NCI-H146 treated with DMSO at 0.1 percent for 48 hours (cell line): ENCODE measurements around the gene RAPGEF5.

Experiments used
- DNase-seq: peaks from one replicate; lab custom pipeline; 2025; ENCODE audit not compliant: unreplicated experiment; lab: John Stamatoyannopoulos, UW

RAPGEF5 gene

DNA sequence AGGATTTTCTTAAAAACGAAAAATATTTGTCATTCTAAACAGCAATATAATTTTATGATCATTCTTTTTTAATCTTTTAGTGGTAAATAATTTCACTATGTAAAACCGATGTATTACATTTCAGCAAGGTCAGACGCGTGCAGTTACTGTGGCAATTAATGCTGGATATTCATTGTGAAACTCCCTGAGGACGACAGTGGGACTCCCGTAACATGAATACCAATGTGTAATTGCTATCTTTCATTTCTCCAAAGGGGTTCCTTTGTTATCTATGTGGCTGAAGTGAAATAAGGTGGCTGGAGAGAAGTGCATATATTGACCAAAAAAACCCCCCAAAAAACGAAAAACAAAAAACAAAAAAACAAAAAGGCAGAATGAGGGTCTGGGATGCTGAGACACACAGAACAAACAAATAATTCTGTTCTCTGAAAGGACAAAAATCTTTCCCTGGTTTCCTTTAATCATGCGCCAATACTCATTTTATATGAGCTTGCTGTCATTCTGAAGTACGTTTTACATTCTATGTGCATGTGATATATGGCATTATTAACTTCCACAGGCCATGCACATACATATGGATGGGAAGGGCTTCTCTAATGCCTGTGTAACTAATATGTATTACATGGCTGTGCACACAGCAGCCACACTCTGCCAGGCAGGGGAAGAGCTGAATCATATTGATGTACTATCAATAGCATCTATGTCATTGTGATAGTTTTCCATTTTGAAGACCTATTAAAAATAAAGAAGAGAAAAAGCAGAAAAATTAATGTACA lies 161.4 kb downstream of the RAPGEF5 start:
- DNase-seq = peak; percentile 44

DNA sequence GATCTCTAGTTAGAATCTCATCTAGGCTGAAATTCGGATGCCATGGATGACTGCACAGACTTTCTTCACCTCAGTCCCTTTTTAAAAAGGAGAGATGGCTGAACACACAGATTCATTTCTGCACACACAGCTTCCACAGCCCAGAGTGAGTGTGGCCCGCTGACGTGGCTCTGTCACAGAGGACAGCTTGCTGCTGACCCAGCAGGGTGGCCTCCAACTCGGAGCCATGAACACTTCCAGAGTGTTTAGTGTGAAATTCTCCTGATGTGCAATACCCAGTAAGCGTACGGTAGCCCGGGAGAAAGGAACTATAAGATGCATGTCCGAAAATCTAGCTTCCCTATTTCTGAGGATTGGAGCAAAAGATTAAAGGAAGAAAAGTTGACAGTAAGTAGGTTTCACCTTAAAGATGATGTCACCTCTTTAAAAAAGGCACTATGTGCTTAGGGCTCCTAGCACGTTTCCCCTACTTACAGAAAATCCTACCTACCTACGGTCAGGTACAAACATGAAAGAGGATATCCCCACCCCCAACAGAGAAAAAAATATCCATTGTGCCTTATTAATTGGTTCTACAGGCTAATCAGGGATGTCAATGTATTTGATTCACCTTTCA lies 162.2 kb downstream of the RAPGEF5 start:
- peak; percentile 44 for DNase-seq

DNA sequence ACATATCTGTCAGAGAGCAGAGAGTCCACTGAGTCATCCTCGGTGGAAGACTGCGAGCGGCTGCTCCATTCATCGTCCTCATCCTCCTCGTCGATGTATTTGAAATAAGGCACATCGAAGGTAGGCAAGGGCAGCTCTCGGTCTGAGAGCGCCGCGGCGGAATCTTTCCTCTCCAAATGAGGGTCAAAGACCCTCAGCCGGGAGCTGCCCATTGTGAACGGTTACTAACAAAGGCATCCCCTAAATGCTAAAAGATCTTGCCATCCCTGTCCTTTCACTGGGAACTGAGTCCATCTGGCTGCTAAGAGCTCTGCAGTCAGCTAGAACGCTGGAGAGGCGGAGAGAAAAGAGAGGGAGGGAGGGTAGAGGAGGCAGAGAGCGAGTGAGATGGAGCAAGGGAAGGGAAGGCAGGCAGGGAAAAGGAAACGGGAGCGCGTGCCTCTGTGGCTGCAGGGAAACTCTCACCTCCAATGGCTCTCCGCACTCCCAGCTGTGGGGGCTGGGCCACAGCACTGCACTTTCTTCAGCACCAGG lies 163.4 kb downstream of the RAPGEF5 start:
- DNase-seq = peak; percentile 38

DNA sequence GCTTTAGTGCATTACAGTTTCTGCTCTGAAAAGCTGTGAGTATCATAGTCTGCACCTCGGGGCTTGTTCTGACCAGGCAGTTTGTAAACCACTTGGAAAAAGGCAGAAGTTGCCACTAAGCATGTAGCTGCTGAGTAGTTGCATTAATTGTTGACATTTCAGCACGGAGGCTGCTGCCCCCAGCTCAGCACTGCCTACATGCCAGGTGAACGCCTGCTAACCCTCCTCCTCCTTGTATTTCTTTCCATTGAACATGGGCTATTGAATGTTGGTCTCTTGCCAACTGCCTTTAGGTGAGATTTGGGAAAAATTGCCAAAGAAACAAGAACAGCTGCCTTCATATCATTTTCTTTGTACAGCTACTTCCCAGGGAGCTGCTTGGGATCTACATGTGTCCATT lies 164.2 kb downstream of the RAPGEF5 start:
- peak; percentile 54 for DNase-seq

DNA sequence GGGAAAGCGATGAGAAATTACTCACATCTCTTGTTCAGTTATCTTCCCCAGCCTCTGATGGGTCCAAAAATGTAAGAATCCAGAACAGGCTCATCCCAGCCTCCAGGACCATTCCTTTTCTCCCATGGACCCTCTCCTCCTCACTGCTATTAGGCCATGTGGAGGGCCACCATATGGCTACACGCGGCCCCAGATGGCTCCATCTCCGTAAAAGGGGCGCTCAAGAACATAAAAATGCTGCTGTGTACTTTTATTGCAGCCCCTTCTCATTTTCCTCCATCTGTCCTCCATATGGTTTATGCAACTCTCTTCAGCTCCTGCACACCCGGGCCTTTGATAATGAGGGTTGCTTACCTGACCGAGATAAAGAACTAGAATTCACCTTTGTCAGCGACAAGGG lies 166.2 kb downstream of the RAPGEF5 start:
- DNase-seq = no peak

DNA sequence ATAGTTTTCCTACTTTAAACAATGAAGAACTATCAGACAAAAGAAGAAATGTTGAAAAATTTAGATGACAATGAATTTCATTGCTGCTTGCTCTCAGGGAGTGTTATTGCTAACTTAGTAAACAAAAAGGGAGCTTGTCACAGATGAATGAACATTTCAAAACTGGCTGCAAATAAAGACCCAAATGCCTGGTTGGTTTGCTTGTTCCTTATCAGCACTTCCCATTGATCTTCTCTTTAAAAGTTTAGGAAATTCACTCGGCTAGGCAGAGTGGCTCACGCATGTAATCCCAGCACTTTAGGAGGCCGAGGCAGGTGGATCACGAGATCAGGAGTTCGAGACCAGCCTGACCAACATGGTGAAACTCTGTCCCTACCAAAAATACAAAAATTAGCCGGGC lies 167.2 kb downstream of the RAPGEF5 start:
- DNase-seq = no peak

DNA sequence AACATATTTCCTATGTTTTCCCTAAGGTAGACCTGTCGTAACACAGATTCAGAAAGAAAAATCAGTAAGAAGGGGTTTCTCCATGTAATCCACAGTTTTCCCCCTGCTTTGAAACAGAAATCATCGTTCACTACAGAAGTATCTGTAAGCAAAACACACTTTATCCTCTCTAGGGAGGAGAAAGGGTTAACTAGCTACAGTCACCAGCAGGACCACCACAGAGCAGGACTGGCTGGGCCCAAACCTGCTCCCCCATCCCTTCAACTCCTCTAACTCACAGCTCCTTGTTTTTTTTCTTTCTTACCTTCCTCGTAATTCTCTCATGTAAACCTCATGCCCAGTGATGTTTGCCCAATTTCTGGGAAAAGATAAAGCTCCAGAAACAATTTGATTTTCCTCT lies 167.7 kb downstream of the RAPGEF5 start:
- DNase-seq = no peak

DNA sequence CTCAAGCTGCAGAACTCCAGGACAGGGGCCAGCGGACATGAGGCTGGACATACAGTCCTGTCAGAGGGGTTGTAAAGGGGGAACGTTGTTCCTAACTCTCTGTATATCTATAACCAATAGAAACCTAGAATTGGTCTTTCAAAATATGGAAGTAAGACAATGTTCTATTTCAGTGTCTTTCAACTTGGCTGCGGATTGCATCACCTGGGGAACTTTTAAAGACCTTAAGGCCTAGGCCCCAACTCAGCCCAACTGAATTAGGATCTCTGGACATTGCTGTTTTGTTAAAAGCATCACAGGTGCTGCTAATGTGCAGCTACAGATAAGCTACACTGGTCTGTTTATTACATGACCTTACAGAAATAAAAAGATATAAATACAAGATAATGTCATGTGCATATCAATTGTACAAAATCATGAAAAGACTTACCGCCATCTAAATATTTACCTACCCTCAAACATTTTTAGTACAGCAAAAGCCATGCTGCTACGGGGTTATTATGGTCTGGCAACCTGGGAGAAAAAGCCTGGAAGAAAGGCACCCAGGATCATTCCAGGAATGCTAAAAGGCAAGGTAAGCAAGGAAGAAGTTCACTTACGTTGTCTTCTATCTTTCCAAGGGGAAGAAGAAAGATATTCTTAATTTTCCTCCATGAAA lies 169.1 kb downstream of the RAPGEF5 start:
- no peak for DNase-seq

DNA sequence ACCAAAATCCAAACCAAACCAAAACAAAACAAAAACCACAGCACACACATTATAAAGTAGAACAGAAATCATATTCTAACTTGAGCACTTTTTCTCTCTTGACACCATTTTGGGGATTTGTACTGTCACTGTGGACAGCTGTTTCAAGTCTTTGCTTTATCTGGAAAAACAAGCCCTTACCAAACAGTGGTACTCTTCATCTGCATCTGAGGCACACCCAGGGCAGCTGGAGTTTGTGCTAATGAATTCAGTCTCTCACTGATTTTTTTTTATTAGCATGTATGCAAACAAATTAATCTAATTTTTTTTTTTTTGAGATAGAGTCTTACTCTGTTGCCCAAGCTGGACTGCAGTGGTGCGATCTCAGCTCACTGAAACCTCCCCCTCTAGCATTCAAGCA lies 171.4 kb downstream of the RAPGEF5 start:
- DNase-seq = peak; percentile 11

DNA sequence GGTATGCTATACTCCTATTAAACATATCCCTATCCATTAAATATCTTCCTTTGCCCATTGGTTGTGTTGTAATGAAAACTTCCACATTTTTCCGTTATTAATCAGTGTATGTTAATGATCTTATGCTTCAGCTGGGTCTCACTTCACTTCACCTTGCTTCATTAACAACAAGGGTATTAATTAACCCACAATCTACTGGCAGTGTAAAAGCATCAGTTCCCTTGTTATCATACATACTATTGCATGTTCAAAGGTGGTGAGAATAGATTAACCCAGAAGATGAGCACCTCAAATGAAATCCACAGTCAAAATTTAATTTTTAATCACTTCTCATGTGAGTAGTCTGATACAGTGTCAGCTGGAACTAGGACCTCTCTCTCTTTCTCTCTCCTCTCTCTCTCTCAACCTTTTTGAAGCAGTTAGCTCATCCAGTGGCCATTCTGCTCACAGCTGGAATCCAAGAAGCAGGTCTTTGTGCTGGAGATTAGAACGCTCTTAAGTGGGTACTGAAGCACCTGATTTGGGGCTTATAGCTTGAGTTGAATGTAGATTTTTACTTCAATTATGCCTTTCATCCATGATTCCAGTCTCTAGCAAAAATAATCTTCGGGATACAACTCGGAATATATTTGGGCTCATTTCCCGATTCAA lies 172.3 kb downstream of the RAPGEF5 start:
- DNase-seq = peak; percentile 36

DNA sequence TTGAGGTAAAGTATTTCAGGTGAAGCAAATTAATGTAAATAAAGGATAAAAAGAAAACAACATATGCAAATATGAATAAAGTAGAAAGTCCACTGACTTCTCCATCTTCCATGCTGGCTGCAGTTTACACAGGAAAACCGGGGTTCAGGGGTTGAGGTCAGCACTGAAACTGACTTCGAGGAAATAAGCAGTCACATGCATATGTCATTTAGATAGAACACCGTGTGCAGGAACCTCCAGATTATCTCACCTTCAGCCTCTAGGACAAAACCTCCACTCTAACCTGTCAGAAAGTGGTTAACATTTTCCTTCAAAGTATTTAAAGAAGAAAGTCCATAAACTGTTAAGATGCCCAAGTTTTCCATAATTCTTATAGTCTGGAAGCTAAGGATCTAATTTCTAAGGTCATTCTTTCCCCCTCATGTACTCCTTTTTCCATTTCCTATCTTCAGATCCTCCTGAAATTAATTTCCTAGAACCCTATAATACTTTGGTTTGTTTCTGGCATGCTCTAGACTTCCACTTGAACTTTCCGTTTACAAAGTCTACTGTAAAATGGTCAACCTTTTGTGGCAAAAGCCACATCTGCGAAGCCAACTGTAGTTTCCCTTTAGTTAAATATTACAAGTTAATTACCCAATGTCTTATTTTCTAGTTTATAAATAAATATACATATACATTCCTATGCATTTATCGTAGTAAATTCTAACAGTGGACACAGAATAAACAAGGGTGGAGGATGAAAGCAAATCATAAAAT lies 173.3 kb downstream of the RAPGEF5 start:
- DNase-seq = no peak

DNA sequence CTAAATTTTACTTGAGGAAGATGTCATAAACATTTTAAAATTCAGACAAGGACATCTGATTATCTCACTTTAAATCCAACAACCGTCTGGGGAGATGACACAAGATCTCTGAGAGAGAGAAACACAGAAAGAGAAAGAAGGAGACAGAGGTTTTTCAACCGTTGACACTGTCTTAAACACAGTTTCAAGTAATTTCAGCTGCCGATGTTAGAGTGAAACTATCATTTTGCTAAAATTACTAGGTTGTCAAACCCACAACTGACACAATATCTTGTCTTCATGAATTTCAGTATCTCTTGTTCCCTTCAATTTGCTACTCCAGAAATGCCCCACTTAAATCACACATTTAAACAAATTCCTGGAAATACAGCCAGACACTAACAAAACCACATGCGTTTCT lies 174.8 kb downstream of the RAPGEF5 start:
- no peak for DNase-seq

DNA sequence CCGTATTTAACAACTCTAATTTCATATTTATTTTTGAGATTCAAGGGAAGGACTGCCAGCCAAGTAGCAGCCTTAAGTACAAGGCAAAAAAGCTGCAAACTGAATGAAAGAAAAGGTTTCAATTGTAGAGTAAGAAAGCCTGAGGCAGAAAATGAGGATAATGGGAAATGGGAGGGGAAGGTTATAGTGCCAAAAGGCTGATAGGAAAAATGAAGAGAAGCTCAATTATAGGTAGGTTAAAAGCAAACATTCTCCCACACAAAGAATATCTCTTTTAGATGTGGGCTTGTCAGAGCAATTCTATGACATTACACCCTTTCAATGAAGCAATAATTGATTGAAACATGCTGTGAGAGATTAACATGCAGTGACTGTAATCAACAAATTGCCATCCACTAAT lies 175.3 kb downstream of the RAPGEF5 start:
- DNase-seq = peak; percentile 97

DNA sequence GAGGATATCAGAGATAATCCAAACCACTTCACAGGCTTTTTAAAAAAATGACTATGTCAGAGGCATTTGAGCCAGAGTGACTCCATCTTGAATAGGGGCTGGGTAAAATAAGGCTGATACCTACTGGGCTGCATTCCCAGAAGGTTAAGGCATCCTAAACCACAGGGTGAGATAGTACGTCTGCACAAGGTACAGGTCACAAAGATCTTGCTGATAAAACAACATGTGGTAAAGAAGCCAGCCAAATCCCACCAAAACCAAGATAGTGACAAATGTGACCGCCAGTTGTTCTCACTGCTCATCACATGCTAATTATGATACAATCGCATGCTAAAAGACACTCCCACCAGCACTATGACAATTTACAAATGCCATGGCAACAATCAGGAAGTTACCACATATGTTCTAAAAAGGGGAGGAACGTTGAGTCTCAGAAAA lies 177.5 kb downstream of the RAPGEF5 start:
- no peak for DNase-seq

DNA sequence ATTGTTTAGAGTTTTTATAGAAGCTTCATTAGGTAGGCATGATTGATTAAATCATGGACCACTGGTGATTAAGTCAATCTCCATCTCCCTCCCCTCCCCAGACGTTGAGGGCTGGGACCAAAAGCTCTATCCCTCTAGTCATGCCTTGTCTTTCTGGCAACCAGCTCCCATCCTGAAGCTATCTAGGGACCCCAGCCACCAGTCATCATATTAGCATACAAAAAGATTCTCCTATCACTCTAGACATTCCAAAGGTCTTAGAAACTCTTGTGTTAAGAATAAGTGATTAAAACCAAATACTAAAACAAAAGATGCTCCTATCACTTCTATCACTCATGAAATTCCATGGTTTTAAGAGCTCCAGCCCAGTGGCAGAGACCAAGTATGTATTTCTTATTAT lies 178.2 kb downstream of the RAPGEF5 start:
- DNase-seq = no peak

DNA sequence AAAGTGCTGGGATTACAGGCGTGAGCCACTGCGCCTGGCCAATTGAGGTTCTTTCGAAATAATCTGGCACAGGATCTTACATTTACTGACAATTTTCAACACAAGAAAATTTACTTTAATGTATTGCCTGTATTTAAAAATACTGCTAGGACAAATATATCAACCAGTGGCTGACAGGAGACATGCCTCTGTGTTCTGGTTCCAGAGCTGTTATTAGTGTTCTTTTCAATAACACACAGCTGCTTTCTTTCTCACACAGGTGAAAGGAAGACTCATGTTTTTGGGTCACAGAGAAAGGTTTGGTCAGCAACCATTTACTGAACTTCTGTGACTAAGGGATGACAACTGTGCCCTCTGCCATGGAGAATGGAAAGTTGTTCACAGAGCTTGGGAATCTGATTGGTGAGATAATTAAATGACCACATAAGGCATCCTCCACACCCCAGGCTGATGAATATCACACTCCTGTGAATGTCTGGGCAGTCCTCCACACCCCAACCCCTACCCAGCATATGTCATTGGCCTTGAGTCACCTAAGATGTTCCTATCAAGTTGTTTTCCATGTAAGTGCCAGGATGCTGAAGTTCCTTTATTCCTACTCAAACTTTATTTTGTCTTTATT lies 180.1 kb downstream of the RAPGEF5 start:
- no peak for DNase-seq

DNA sequence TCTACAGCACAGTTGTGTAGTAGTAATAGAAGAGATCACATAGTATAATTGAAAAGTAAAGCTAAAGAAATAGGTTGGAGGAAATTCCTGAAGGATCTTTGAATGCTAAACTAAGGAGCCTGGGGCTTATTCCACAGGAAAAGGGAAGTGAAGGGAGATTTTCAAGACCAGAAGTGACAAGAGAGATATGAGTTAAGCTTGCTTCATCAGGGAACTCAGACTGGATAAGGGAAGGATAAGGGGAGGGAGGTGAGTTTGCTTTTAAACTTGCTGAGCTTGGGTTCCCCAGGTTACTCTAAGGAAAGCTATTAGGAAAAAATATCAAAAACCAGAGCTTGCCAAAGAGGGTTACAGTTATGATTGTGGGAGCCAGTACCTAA lies 182.4 kb downstream of the RAPGEF5 start:
- no peak for DNase-seq

DNA sequence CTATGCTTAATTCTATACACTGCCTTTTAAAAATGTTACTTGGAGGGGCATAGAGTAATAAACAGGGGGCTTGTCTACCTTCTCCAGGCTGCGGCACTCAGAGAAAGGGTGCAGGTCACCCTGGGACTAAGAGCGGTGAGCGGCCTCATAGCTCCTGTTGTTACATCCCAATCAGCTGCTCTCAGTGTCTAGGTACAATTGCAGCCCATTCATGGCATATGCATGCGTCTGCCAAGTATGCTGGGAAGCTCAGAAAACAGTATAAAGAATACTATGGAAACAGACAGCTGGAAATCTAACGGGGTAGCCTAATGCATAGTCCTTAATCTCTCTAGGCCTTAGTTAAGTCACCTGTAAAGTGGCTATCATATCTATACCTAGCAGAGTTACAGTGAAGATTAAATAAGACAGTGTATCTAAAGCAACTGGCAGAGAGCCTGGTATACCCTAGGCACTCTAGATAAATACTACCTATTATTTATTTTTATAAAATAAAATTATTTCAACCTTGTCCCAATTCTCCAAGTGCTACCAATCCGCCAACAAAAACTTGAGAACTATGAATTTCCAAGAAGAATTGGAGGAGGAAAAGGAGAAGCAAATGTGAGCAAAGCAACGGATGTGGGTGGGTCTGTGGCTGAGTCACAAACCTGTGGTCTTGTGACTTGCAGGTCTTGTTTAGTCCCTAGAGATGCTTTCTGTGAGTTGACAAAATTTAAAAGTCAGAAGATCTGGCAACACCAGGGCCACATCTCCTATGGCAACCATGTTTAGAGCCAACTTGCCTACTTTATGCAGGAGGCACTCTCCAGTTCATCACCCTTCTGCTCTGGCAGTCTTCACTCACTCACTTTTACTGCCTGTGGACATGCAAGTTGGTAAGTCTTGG lies 183.0 kb downstream of the RAPGEF5 start:
- no peak for DNase-seq

DNA sequence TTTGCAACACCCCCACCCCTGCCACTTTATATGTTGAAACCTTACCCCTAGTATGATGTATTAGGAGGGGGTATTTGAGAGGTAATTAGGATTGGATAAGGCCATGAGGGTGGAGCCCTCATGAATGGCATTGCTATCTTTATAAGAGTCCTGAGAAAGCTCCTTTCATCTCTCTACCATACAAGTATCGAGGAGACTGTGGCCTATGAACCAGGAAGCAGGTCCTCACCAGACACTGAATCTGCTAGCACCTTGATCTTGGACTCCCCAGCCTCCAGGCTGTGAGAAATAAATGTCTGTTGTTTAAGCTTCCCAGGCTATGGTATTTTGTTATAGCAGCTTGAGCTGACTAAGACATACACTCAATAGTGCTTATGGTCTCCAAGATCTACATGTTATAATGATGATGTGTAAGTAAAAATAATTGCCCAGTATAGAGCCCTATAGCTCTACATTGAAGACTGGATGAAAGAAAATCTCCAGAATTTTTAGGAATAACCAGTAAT lies 188.8 kb downstream of the RAPGEF5 start:
- DNase-seq = no peak
